HG02938 (cell line): Measurements from ENCODE around the gene LTBP2.

ENCODE experiments used
- ATAC-seq: cut with Tn5 transposase; IDR thresholded peaks from one replicate; pipeline ENCODE4 v1.9.1; 2021; ENCODE audit warnings: mild to moderate bottlenecking, moderate library complexity; ENCODE audit not compliant: unreplicated experiment

The LTBP2 gene

DNA sequence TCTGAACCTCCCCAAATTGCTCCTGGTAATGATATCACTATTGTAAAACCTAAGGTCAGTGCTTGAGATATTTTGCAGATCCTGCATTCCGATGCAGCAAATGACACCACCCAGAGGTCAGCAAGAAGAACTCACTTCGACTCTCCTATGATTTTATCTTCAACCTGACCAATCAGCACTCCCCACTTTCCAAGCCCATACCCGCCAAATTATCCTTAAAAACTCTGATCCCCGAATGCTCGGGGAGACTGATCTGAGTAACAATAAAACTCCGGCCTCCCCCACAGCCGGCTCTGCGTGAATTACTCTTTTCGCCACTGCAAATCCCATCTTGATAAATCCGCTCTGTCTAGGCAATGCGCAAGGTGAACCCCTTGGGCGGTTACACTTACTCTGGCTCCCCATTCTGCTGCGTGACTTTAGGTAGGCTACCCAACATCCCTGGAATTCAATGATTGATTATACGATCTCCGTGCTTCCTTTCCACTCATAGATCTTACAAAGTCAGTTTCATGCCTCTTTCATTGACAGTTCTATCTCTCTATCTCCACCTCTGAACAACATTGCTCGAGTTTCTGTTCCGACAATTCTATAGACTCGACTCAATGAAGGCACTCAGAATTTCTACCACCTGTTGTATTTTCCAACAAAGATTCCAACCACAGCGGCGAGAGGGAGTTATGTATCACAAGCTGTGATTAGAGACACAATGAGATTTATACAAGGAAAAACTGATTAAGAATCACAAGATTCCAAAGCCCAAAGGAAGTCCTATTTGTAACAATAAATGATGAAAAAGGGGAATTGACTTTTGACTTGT is 119.9 kb downstream of the LTBP2 start:
- ATAC-seq: no peak

DNA sequence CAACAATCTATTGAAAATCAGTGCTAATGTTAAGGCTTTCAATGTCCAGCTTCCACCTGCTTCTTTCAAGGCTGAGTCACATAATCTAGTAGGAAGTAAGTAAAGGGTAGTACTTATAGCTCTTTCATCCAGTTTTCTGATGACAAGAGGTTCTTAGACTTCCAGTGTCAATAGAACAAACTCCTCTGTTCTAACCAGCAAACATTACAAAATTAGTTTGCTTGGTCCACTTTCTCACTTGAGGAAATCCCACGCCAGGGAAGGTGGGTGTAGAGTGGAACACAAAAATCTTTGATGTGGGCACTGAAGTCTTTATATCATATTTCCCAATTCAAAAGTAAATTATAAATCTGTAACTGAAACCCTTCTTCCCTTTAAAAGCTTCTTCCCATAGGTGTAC is 121.6 kb downstream of the LTBP2 start:
- ATAC-seq: no peak

DNA sequence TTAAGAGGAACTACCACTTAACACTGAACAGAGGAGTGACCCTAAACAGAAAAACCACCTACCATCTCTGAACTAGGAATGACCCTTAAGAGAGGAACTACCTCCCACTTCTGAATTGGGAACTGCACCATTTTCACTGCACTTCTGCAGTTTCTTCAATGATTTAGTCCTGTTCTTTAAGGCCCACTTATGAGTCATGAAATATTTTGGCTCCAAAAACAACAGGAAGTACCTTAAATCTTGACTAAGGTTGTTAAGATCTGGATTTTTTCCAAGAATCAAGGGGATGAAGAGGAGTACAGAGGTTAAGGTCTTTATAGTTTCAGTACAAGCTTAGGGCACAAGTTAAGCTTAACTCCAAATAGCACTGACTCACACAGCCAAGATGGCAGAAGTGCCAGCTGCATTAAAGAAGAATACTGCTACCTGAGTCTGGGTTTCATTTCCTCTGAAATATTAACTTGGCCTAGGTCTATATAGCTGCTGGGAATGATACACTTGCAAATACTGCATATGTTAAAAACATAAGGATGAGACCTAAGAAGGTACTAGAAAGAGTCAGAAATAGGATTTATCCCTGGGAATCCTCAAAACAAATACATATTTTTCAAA is 123.1 kb downstream of the LTBP2 start:
- no peak for ATAC-seq

DNA sequence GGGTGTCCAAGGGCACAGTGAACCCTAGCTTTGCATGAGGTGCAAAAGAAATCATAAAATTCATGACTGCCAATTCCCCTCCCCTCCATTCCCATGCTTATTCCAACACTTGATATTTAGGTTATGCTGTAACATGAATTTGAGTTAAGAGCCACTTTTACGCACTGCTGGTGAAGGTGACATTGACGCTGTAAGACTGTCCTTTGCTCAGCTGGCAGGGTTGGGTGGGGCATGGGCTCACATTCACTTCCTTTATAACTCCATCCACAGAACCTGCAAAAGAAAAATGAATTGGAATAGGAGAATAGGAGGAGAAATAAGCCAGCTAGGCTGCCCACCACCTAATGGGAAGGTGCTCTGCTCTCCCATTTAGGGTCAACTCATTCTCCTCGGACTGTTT is 125.9 kb downstream of the LTBP2 start:
- ATAC-seq: no peak

DNA sequence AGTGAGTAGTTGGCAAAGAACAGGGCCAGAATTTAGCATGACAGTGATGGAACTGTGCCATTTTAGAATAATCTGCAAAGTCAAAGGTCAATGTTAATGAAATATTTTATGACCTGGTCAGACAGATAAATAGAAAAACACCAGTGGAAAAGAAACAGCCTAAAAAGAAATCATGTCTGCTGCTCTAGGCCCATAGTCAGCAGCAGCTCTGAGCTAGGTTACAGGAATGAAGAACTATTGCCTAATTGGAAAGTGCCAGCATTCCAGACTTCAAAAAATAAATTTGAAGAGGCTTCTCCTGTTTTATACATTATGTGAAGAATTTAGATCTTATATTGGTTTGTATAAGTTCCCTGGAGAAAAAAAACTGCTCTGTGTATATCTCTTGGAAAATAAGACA is 128.7 kb downstream of the LTBP2 start:
- ATAC-seq: no peak

DNA sequence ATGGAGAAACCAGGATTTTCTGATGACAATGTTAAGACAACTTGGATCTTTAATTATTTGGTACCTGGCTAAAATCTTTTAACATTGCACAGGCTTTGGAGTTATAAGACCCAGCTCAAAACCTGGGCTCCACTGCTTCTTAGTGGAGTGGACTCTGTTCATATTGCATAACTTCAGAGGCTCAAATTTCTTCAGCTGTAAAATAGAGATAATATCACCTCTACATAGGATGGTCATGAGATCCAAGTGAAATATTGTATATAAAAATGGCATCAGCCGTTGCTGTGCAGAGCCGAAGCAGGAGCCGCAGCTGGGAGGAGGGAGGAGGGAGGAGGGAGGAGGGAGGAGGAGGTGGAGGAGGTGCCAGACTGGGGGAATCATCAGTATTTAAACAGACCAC is 129.5 kb downstream of the LTBP2 start:
- no peak for ATAC-seq

DNA sequence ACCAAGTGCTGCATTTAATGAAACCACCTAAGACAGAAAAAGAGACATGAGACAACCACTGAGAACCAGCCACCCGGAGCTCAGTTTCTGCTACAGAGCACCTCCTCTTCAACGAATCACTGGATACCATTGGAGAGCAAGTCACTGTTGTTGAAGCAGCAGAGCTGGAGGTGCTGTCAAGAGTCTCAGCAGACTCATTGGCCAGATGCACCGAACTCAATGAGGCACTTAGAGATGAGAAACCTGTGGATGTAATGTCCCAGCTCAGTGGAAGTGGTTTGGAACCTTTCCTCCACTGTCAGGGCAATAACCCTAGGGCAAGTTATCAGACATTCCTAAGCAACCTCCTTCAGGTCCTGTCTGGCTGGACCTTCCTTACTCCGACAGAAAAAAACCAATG is 132.0 kb downstream of the LTBP2 start:
- ATAC-seq: no peak

DNA sequence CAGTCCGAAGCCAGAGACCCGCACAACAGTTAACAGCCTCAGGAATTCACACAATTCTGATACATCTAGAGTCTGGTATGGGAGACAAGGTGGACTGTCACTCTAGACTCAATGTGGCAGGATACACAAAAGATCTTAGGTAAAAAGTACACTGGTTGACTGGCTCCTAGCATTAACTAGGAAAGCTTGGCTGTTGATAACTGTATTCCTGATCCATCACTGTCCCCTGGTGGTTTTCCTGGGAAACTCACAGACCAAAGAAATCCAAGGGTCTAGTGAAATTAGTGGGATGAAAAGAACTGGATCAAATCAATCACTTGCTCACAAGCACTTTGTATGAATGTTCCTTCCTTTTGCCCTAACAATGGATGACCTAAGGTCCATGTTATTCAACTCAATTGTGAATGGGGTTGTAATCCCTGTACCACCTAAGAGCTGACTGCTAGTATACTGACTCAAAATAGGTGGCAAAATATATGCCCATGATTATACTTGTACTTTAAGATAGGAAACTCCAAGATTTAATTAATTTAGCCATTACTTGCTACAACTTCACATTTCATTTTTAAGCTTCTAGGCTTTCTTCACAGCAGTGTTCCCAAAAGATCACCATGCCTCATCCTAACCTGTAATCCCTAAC is 132.9 kb downstream of the LTBP2 start:
- ATAC-seq: no peak

DNA sequence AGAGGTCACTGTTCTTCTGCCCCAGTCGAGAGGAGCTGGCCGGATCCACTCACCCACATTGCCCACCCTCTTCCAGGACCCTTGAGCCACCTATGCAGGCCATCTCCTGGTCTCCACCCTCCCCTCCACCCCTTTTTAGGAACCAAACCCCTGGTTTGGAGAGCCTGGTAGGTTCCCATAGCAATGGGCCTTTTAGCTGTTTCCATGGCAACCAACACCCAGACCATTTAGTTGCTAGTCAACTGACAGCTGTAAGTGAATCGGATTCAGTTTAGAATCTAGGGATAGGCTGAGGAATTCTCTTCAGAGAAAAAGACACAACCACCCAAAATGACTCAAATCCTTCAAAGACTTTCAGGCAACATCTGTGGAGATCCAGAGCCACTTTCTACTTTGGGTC is 135.4 kb downstream of the LTBP2 start:
- ATAC-seq: no peak

DNA sequence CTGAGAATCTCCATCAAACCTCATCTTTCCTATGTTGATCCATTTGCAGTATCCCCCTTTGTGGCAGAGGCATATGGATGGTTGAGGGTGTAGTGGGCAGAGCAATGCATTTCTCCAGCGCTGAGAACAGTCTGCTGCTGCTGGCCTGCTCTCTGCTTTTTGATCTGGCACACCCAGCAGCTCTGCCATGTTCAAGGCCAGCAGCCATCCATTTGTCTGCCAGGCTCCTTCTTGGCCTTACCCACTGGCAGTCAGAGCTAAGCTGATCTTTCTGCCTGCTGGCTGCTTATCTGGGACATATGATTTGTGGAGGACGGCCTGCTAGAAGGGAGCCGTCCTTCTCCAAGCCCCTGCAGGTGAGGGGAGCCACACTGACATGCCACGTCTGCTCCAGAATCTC is 135.9 kb downstream of the LTBP2 start:
- ATAC-seq: no peak

DNA sequence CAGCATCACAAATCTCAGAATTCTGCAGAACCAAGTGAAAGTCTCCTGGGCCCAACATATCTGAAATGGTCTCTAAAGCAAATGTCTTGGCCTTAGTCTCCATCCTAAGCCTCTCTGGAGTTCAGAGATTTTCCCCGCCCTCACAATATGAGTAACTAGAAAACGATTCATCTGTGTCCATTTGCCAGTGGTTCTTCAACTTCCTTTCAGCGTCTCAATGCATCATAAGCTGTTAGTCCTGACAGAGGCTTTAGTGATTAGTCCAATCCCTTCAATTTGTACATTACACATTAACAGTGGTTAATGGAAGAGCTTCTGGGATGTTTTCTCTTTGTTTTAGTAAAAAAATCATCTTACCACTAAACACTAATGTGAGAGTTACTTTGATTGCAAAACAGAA is 136.4 kb downstream of the LTBP2 start:
- ATAC-seq: no peak

DNA sequence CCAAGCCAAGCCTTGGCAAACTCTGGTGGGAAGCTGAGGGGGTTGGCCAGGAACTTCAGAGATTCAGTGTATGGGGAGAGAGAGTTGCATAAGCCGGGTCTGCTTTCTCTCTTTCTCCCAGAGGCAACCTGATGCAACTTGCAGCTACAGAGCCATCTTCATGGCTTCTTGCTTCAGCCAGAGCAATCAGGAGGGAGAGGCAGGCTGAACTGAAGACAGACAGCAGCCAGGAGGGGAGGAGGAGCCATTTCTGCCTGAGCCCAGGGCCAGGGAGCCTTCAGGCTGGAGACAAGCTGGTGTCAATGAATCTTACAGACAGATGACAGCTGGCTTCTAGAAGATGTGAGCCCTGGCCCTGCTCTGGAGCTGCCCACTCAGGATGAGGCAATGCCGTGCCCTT is 137.7 kb downstream of the LTBP2 start:
- ATAC-seq: no peak

DNA sequence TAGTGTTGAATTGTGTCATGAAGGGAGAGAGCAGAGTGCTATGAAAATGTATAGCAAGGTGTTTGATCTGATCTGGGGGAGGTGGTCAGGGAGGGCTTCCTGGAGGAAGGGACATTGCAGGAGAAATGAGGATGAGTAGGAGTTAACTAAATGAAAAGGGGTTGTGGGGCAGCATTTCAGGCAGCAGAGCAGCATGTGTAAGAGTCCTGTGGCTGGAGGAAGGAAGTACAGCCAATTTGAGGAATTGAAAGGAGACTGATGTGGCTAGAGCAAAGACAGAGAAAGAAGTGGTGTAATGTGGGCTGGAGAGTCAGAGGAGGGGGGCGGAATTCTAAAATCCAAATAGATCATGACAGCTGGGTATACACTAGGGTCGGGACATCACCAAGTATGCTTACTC is 139.4 kb downstream of the LTBP2 start:
- ATAC-seq: no peak

DNA sequence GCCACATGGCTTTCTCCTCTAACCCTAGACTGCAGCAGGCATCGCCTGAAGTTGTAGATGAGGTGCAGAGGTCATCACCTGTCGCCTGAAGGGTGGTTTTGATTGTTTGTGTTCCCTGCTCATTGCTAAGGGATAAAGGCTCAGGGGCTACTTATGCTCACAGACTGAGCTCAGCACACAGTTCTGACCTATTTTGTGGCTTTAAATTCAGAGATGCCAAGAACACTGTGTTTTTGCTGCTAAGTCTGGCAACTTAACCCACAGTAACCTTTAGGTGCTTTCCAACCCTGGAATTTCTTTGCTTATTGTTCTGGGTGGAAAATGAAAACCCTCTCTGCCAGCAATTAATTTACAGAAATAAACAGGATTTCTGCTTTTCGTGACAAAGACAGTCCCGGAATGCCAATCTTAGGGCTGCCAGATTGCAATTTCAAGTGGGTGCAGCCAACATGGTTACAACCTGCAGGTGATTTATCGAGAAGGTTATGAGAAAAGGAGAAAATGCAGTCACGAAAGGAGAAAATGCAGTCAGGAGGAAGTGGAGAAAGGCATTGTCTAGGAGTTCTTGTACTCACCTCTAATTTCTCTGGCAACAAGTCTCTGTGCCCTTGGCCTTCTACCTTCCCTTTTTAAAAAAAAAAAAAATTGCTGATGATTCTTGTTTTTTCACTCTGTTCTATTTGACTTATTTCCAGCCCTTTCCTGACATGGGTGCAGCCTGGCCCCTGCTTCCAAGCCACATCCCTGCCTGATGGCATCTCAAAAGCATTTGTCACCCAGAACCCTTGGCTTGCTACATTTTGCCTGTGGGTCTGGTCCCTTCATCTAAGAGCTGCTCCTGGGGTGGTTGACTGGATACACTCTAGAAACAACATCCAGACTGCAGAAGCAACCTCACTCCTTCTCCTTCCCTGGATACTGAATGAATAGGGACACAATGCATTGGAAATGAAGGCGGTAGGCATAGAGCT is 142.2 kb downstream of the LTBP2 start:
- no peak for ATAC-seq

DNA sequence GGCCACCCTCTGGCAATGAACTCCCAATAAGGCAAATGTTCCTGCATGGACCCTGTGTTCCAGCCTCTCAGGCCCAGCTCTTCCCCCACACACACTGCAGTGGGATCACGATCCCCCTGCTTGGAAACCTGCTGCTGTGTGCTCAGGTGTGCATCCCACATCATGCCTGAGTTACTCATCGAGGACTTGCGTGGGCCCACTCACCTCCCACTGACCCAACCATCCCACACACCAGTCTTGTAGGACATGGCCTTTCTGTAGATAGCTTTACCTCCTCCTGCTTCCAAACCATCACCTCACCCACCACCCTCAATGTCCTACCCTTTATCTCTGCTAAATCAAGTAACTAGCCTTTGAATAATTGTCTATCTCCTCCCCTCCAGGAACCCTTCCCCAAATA is 143.5 kb downstream of the LTBP2 start:
- ATAC-seq: no peak

DNA sequence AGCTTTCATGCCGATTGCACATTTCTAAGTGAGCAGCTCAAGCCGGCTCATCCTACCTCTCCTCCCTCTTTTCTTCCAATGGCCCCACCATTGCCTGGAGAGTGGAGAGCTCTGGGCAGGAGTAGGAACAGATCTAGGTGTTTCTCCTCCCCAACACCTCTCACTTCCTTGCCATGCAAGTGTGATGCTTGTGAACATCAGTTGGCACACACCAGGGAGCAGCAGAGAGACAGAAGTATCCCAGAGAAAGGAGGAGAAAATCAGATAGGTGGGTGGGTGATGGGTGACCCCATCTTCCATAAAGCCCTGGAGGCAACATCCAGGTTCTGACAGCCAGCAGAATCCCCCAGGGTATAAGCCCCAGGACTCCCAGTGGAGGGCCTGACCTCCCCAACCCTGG is 146.7 kb downstream of the LTBP2 start:
- ATAC-seq: no peak

DNA sequence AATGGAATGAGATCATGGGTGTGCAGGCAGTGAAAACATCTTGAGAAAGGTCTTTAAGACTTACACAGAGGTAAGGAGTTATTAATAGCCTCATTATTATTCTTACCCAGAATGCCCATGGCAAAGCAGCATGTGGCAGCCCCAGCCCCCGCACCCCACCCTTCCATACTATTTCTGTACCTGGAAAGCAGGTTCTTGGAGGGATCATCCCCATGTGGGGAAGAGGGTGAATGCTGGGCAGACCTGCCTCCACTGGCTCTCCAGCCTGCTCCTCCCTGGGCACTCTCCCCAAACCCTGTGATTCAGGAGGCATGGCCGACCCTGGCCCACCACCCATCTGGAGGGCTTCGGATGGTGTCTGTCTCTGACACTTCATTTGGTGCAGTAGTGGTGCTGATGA is 147.3 kb downstream of the LTBP2 start:
- no peak for ATAC-seq

DNA sequence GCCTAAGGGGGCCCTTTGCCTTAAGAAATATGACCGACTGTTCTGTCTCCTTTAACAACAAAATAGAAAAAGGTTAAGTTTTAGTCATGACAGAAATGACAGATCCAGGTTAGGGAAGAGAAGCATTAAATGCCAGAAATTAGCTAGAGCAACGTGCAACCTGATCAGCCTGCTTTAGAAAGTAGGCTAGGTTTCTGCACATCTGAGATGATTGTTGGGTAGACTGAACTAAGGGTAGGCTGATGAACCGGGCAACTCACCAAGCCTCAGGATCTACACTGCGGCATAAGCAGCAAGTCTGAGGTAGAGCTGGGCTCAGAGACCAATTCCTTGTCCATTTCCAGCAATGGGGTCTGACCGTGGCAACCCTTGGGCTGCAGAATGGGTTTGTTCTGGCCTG is 148.3 kb downstream of the LTBP2 start:
- no peak for ATAC-seq

DNA sequence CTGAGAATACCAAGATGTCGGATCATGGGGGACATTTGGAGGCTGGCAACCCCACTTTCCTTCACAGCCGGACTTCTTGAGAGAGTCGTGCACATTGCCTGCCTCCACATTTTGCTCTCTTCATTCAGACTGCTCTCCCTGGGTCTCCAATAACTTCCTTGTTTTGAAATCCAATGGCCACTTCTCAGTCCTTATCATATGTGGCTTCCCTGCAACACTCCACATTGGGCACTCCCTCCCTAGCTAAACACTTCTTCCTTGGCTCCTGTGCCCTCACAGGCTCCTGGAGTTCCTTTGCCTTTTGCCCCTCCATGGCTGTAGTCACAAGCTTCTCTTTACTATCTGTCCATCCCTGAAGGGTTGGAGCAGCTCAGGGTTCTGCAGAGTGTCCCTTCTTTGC is 149.0 kb downstream of the LTBP2 start:
- ATAC-seq: no peak

DNA sequence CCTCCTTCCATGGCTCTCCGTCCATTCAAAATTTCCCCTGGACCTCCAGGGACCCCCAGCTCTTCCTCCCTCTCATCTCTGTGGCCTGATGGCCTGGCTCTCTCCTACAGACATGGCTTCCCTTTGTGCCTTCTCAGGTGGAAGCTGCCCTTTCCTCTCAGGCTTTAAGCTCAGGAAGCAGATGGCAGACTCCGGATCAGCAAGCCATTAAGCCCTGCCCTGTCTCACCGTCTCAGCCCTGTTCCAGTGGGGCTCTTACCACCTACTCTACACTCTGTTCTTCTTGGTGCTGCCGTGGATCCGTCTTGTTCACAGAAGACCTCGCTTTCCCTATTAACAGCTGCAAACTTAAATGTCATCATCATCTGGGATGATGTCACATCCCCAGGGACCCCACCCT is 152.1 kb downstream of the LTBP2 start:
- no peak for ATAC-seq

DNA sequence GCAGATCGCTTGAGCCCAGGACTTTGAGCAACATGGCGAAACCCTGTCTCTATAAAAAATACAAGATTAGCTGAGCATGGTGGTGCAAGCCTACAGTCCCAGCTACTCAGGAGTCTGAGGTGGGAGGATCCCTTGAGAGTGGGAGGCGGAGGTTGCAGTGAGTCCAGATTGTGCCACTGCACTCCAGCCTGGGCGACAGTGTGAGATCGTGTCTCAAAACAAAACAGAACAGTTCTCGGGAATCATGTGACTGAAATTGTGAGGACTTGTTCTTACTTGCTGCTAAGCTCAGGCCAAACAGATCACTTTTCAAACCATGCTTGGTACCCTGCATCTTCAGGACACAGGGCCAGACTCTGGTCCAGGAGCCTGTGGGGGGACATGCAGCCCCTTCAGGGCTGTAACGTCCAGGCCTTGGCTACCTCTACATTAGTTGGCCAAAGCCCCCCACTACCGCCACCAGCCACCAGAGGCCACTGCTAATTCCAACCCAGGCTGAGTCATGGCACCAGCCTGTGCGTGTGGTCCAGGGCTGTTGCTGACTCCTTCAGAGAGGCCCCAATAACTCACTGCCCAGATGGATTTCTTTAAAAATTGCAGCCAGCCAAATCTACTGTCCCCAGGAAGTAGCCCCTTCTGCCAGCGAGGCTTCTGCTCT is 152.6 kb downstream of the LTBP2 start:
- no peak for ATAC-seq
